Measurements from ENCODE around the gene PIP5K1B. TPM values are rescaled to one million over a fixed set of nuclear protein-coding genes. Genes with fewer than 3 reads are reported as not detected.

The PIP5K1B gene
- total RNA-seq, 1 experiment from 2014 or later: not detected

DNA sequence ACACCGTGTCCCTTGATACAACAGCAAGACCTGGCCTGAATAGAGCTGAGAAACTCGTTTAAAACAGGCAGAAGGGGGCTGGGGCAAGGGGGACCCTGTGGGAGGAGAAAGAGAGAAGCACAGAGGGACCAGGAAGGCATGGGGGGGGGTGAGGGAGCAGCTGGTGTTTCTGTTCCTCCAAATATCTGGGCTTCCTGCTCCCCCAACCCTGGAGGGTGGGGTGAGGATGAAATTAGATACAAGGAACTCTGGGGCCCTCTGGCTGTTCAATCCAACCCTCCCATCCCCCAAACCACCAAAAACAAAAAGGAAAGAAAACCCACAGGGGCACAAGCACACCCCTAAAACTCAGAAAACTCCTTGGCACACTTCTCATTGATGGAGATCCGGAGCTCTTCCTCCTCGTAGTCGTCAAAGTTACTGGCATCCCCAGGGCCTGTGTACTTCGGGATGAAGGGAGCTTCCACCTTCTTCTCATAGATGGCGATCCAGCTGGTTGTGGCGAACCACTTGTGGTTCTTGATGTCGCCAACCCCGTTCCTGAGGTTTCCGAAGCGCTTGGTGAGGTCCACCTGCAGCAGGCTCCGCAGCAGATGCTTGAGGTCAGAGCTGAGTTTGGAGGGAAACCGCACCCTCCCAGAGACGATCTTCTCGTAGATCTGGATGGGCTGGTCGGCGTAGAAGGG, 307.8 kb downstream of the PIP5K1B start:
- POLR2A ChIA-PET (ENCODE audit: low non-redundant PET): no interaction called here
- intact Hi-C loops (cut with micrococcal nuclease; ENCODE audit: unreplicated experiment): no loop called here
- no peaks in the 10 kb centered on the region for H3K9me3 ChIP-seq (ENCODE audit: low read depth, low read length, poor library complexity, severe bottlenecking)
- no peak for DNase-seq (ENCODE audit: low spot score)
- no peak overlapping the region for H3K27ac ChIP-seq (ENCODE audit: low read depth, low read length, poor library complexity, severe bottlenecking)
- no peaks in the 10 kb centered on the region for H3K4me1 ChIP-seq (ENCODE audit: insufficient read depth, low read length, poor library complexity, severe bottlenecking)
- H3K36me3 ChIP-seq (ENCODE audit: insufficient read depth, low read length, poor library complexity, severe bottlenecking): no peaks in the 10 kb centered on the region
- TF ChIP-seq, protein P1, sequence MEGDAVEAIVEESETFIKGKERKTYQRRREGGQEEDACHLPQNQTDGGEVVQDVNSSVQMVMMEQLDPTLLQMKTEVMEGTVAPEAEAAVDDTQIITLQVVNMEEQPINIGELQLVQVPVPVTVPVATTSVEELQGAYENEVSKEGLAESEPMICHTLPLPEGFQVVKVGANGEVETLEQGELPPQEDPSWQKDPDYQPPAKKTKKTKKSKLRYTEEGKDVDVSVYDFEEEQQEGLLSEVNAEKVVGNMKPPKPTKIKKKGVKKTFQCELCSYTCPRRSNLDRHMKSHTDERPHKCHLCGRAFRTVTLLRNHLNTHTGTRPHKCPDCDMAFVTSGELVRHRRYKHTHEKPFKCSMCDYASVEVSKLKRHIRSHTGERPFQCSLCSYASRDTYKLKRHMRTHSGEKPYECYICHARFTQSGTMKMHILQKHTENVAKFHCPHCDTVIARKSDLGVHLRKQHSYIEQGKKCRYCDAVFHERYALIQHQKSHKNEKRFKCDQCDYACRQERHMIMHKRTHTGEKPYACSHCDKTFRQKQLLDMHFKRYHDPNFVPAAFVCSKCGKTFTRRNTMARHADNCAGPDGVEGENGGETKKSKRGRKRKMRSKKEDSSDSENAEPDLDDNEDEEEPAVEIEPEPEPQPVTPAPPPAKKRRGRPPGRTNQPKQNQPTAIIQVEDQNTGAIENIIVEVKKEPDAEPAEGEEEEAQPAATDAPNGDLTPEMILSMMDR (conservative IDR thresholded peaks at IDR 0.05; ENCODE audit: low read depth, low read length): no peak
- TF ChIP-seq EZH2 (IDR thresholded peaks at IDR 0.05; ENCODE audit: borderline replicate concordance, low read depth, low read length, poor library complexity, severe bottlenecking): no peak
- CTCF ChIA-PET: no interaction called here
- BruUV-seq (replicated peaks): no TSS peak
- H3K27me3 ChIP-seq (replicated peaks; ENCODE audit: insufficient read depth, low read depth, low read length, poor library complexity): peaks cover 30% of the 10 kb centered on the region
- H3K4me3 ChIP-seq (ENCODE audit: low read depth, low read length, poor library complexity, severe bottlenecking): no peak overlapping the region

DNA sequence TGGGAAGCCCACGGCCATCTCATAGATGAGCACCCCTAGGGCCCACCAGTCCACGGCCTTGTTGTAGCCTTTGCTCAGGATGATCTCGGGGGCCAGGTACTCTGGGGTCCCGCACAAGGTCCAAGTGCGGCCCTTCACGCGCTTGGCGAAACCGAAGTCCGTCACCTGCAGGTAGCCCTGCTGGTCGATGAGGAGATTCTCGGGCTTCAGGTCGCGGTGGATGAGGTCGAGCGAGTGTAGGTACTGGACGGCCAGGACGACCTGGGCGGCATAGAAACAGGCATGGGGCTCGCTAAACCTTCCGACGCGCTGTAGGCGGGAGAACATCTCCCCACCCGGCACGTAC, 308.3 kb downstream of the PIP5K1B start:
- ChIA-PET POLR2A (ENCODE audit: low non-redundant PET) (no interaction called here), CTCF (no interaction called here)
- no peaks in the 10 kb centered on the region for H3K9me3 ChIP-seq (ENCODE audit: low read depth, low read length, poor library complexity, severe bottlenecking)
- no peaks in the 10 kb centered on the region for H3K4me1 ChIP-seq (ENCODE audit: insufficient read depth, low read length, poor library complexity, severe bottlenecking)
- no peak overlapping the region for H3K27ac ChIP-seq (ENCODE audit: low read depth, low read length, poor library complexity, severe bottlenecking)
- H3K27me3 ChIP-seq (replicated peaks; ENCODE audit: insufficient read depth, low read depth, low read length, poor library complexity): peaks cover 25% of the 10 kb centered on the region
- H3K4me3 ChIP-seq (ENCODE audit: low read depth, low read length, poor library complexity, severe bottlenecking): no peak overlapping the region
- TF ChIP-seq, protein P1 (conservative IDR thresholded peaks at IDR 0.05; ENCODE audit: low read depth, low read length): no peak
- TF ChIP-seq EZH2 (IDR thresholded peaks at IDR 0.05; ENCODE audit: borderline replicate concordance, low read depth, low read length, poor library complexity, severe bottlenecking): no peak
- intact Hi-C loops (cut with micrococcal nuclease; ENCODE audit: unreplicated experiment): no loop called here
- no peak for DNase-seq (ENCODE audit: low spot score)
- BruUV-seq (replicated peaks): no TSS peak
- no peaks in the 10 kb centered on the region for H3K36me3 ChIP-seq (ENCODE audit: insufficient read depth, low read length, poor library complexity, severe bottlenecking)

DNA sequence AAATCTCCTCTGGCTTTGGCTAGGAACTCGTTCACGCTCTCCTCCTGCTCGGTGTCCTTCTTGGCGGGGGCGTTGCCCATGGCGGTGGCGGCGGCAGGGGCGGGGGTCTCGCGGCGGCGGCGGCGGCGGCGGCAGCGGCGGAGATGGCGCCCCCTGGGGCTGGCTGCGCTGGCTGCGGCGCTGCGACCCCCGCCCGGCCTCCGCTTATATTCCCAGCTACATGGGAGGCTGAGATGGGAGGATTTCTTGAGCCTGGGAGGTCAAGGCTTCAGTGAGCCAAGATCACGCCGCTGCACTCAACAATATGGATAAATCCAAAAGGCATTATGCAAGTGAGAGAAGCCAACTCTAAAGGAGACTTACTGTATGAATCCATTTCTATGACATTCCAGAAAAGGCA, 309.0 kb downstream of the PIP5K1B start, which contains the start of gene PRKACG:
PRKACG (minus strand) TSS at position 101 of the 400 bp plus-strand sequence; CDS start at position 80, 21 bp downstream.
- Histone ChIP-seq H3K27ac (ENCODE audit: low read depth, low read length, poor library complexity, severe bottlenecking) (no peak within 1 kb of the TSS), H3K27me3 (replicated peaks; ENCODE audit: insufficient read depth, low read depth, low read length, poor library complexity) (peaks cover 18% of the 10 kb centered on the region), H3K4me3 (ENCODE audit: low read depth, low read length, poor library complexity, severe bottlenecking) (no peak within 1 kb of the TSS), H3K4me1 (ENCODE audit: insufficient read depth, low read length, poor library complexity, severe bottlenecking) (no peaks in the 10 kb centered on the region), H3K36me3 (ENCODE audit: insufficient read depth, low read length, poor library complexity, severe bottlenecking) (no peaks in the 10 kb centered on the region), H3K9me3 (ENCODE audit: low read depth, low read length, poor library complexity, severe bottlenecking) (no peaks in the 10 kb centered on the region)
- ChIA-PET CTCF (no interaction called here), POLR2A (ENCODE audit: low non-redundant PET) (no interaction called here)
- BruUV-seq (replicated peaks): no TSS peak
- no peak for DNase-seq (ENCODE audit: low spot score)
- TF ChIP-seq, protein P1 (conservative IDR thresholded peaks at IDR 0.05; ENCODE audit: low read depth, low read length): no peak
- TF ChIP-seq EZH2 (IDR thresholded peaks at IDR 0.05; ENCODE audit: borderline replicate concordance, low read depth, low read length, poor library complexity, severe bottlenecking): no peak
- intact Hi-C loops (cut with micrococcal nuclease; ENCODE audit: unreplicated experiment): no loop called here
